HepG2 (cell line): ENCODE results near the gene ANKS3. TPM values are rescaled to one million over a fixed set of nuclear protein-coding genes. Genes with fewer than 3 reads are reported as not detected.

Experiments used
- AGO1 ChIP-seq: fragments of 200-400 bp; formaldehyde crosslinking; IDR thresholded peaks from 2 replicates; pipeline ENCODE4 v1.6.1; 2017; ENCODE audit warnings: mild to moderate bottlenecking, low read depth, low read length, moderate library complexity; ENCODE audit not compliant: poor library complexity, severe bottlenecking
- ARNT ChIP-seq: fragments of 450-650 bp; IDR thresholded peaks from 2 replicates; pipeline ENCODE4 v1.6.1; 2017
- ATF7-NPFF ChIP-seq: sonication (generic); formaldehyde crosslinking; IDR thresholded peaks from 2 replicates; pipeline ENCODE4 v1.8.1; 2023; ENCODE audit warnings: mild to moderate bottlenecking, low read depth, missing genetic modification reagents, moderate library complexity
- CEBPG ChIP-seq: IDR thresholded peaks from 2 replicates; pipeline ENCODE4 v1.6.1; 2016
- DNMT3B ChIP-seq: conservative IDR thresholded peaks from 2 replicates; pipeline ENCODE4 v1.6.1; 2016; ENCODE audit warnings: missing biosample characterization, control low read depth
- ETV5 ChIP-seq: IDR thresholded peaks from 2 replicates; pipeline ENCODE4 v1.6.1; 2018; ENCODE audit warnings: missing biosample characterization, missing genetic modification reagents, inconsistent platforms, borderline replicate concordance
- GLMP ChIP-seq: sonication (generic); formaldehyde crosslinking; IDR thresholded peaks from 2 replicates; pipeline ENCODE4 v1.9.0; 2021; ENCODE audit warnings: missing genetic modification reagents, mild to moderate bottlenecking, borderline replicate concordance
- HNRNPH1 ChIP-seq: fragments of 200-400 bp; formaldehyde crosslinking; optimal IDR thresholded peaks from 2 replicates; pipeline ENCODE3; 2017; ENCODE audit warnings: mild to moderate bottlenecking, low read depth, low read length
- LCORL ChIP-seq, 2 experiments: fragments of 450-650 bp in 1 of 2; sonication (generic) in 1 of 2; formaldehyde crosslinking in 1 of 2; IDR thresholded peaks; 2 replicates each; pipeline versions ENCODE4 v1.5.0 to v1.6.1; 2017 to 2020; ENCODE audit warnings: antibody characterized with exemption in 1 of 2, missing genetic modification reagents in 1 of 2
- PLSCR1 ChIP-seq: sonication (generic); formaldehyde crosslinking; IDR thresholded peaks from 2 replicates; pipeline ENCODE4 v1.5.0; 2020; ENCODE audit warnings: missing genetic modification reagents, mild to moderate bottlenecking, borderline replicate concordance
- SMAD1 ChIP-seq: sonication (generic); formaldehyde crosslinking; IDR thresholded peaks from 2 replicates; pipeline ENCODE4 v1.4.0; 2020; ENCODE audit warnings: missing genetic modification reagents, low read depth, mild to moderate bottlenecking, borderline replicate concordance
- TFDP1 ChIP-seq: IDR thresholded peaks from 2 replicates; pipeline ENCODE4 v1.6.1; 2016; ENCODE audit warnings: missing compliant biosample characterization, missing genetic modification reagents, borderline replicate concordance
- ZBTB26 ChIP-seq: IDR thresholded peaks from 2 replicates; pipeline ENCODE4 v1.6.1; 2016; ENCODE audit warnings: missing compliant biosample characterization, missing genetic modification reagents, borderline replicate concordance
- ZKSCAN1 ChIP-seq: fragments of 150-350 bp; IDR thresholded peaks from 2 replicates; pipeline ENCODE4 v1.6.1; 2014; ENCODE audit warnings: low read length
- ZKSCAN8 ChIP-seq: IDR thresholded peaks from 2 replicates; pipeline ENCODE4 v1.6.1; 2016; ENCODE audit warnings: borderline replicate concordance, missing genetic modification reagents, missing compliant biosample characterization
- ZNF281 ChIP-seq: sonication (generic); formaldehyde crosslinking; IDR thresholded peaks from 2 replicates; pipeline ENCODE4 v1.4.0; 2020; ENCODE audit warnings: missing genetic modification reagents, borderline replicate concordance
- ZNF282 ChIP-seq: fragments of 450-650 bp; IDR thresholded peaks from 2 replicates; pipeline ENCODE4 v1.6.1; 2018; ENCODE audit not compliant: partially characterized antibody
- ZNF362 ChIP-seq: sonication (generic); formaldehyde crosslinking; IDR thresholded peaks from 2 replicates; pipeline ENCODE4 v1.4.0; 2020; ENCODE audit warnings: missing genetic modification reagents, mild to moderate bottlenecking, borderline replicate concordance
- ZNF431 ChIP-seq: sonication (generic); formaldehyde crosslinking; IDR thresholded peaks from 2 replicates; pipeline ENCODE4 v1.9.0; 2022; ENCODE audit warnings: missing genetic modification reagents, low read depth, mild to moderate bottlenecking, borderline replicate concordance
- ZNF530 ChIP-seq: sonication (generic); formaldehyde crosslinking; IDR thresholded peaks from 2 replicates; pipeline ENCODE4 v1.5.0; 2020; ENCODE audit warnings: low read depth, mild to moderate bottlenecking, missing genetic modification reagents
- ZNF558 ChIP-seq: sonication (generic); formaldehyde crosslinking; IDR thresholded peaks from 2 replicates; pipeline ENCODE4 v1.9.0; 2022; ENCODE audit warnings: mild to moderate bottlenecking, missing genetic modification reagents, borderline replicate concordance
- polyA plus RNA-seq, 8 experiments: library from polyadenylated mRNA; depleted of rRNA in 3 of 8; stranded (reverse) in 7 of 8; unstranded in 1 of 8; fragments of >200 nt; fragmentation: Illumina TruSeq in 4 of 8; extraction: Trizol in 4 of 8; gene quantifications; 2 replicates each; pipeline versions ENCODE4 v1.2.1 to v1.2.3, GENCODE V29; 2011 to 2016; ENCODE audit warnings: low read depth in 4 of 8, missing spikeins in 1 of 8, mixed read lengths in 1 of 8; ENCODE audit not compliant: insufficient read depth in 1 of 8
- total RNA-seq, 5 experiments: library from RNA; depleted of rRNA; stranded (reverse); fragments of >200 nt; fragmentation: Illumina TruSeq; extraction: Trizol; gene quantifications; 2 replicates each; pipeline ENCODE4 v1.2.3, GENCODE V29; 2016; ENCODE audit warnings: low read depth in 1 of 5

ANKS3 gene
- total and polyA plus RNA-seq, 2 of the 13 experiments (the other 11 are each of a cell fraction or from before 2014, with no cell fraction given): 11.4 to 15.9 TPM

- TF ChIP-seq ZNF530: no peak
- no peak for TF ChIP-seq CEBPG
- no peak for TF ChIP-seq ARNT
- no peak for TF ChIP-seq ZNF362
- peak; percentile 23; the same call in 1 of the 2 replicates for TF ChIP-seq SMAD1 (CRISPR knock-in tag)
- no peak for TF ChIP-seq ZBTB26 (CRISPR knock-in tag)
- no peak for TF ChIP-seq ZKSCAN8
- TF ChIP-seq ZNF431: peak; percentile 33; the same call in 1 of the 2 replicates
- TF ChIP-seq ZNF558 (CRISPR knock-in tag): peak; percentile 27; the same call in 1 of the 2 replicates
- no peak for TF ChIP-seq PLSCR1 (CRISPR knock-in tag)
- TF ChIP-seq DNMT3B (CRISPR knock-in tag): no peak
- TF ChIP-seq ZNF282: no peak
- TF ChIP-seq HNRNPH1: no peak
- TF ChIP-seq ZKSCAN1: no peak
- TF ChIP-seq LCORL (IDR thresholded peaks at IDR 0.05): no peak
- TF ChIP-seq LCORL (CRISPR knock-in tag; IDR thresholded peaks at IDR 0.05): no peak
- TF ChIP-seq ATF7-NPFF (CRISPR knock-in tag): peak; percentile 55; the same call in 1 of the 2 replicates
- peak; percentile 54; the same call in 1 of the 2 replicates for TF ChIP-seq TFDP1 (CRISPR knock-in tag)
- TF ChIP-seq AGO1: no peak
- no peak for TF ChIP-seq GLMP (CRISPR knock-in tag)
- TF ChIP-seq ETV5 (CRISPR knock-in tag): no peak
- TF ChIP-seq ZNF281: no peak
Observed at GRCh38 chr16:4693296-4693955, 40.6 kb downstream of the ANKS3 start, which contains the start of gene NUDT16L1 (continued).
